ENCODE data around the gene CHSY1.

CHSY1 gene

GRCh38 chr15:101189409-101190091, 62.3 kb downstream of the CHSY1 start:
- no peak for DNase-seq (ENCODE audit: low read depth in 1 of 2, low spot score in 1 of 2)

- no peak for DNase-seq (ENCODE audit: low read depth in 1 of 2, low spot score in 1 of 2)
These were observed 63.0 kb downstream of the CHSY1 start for GRCh38 chr15:101188637-101189408.

GRCh38 chr15:101187820-101188636, 63.8 kb downstream of the CHSY1 start:
- DNase-seq (ENCODE audit: low read depth in 1 of 2, low spot score in 1 of 2), result no peak

GRCh38 chr15:101185770-101186169, 66.1 kb downstream of the CHSY1 start:
- no peak for DNase-seq (ENCODE audit: low read depth in 1 of 2, low spot score in 1 of 2)

- DNase-seq (ENCODE audit: low read depth in 1 of 2, low spot score in 1 of 2), result no peak
These were observed 66.5 kb downstream of the CHSY1 start for GRCh38 chr15:101185336-101185735.

- DNase-seq (ENCODE audit: low read depth in 1 of 2, low spot score in 1 of 2), result no peak
These were observed 67.0 kb downstream of the CHSY1 start for GRCh38 chr15:101184830-101185229.

- DNase-seq (ENCODE audit: low read depth in 1 of 2, low spot score in 1 of 2), result no peak
These were observed 67.9 kb downstream of the CHSY1 start for GRCh38 chr15:101183931-101184305.

GRCh38 chr15:101183226-101183930, 68.5 kb downstream of the CHSY1 start:
- DNase-seq (ENCODE audit: low read depth in 1 of 2, low spot score in 1 of 2), result no peak

GRCh38 chr15:101182215-101182614, 69.6 kb downstream of the CHSY1 start:
- DNase-seq (ENCODE audit: low read depth in 1 of 2, low spot score in 1 of 2), result no peak

- DNase-seq (ENCODE audit: low read depth in 1 of 2, low spot score in 1 of 2), result no peak
These were observed 70.5 kb downstream of the CHSY1 start for GRCh38 chr15:101181349-101181748.

GRCh38 chr15:101180620-101181307, 71.1 kb downstream of the CHSY1 start:
- DNase-seq (ENCODE audit: low read depth in 1 of 2, low spot score in 1 of 2), result no peak

GRCh38 chr15:101179341-101180153, 72.3 kb downstream of the CHSY1 start:
- DNase-seq (ENCODE audit: low read depth in 1 of 2, low spot score in 1 of 2), result no peak

GRCh38 chr15:101178931-101179330, 72.9 kb downstream of the CHSY1 start:
- DNase-seq (ENCODE audit: low read depth in 1 of 2, low spot score in 1 of 2), result no peak

GRCh38 chr15:101178479-101178878, 73.4 kb downstream of the CHSY1 start:
- no peak for DNase-seq (ENCODE audit: low read depth in 1 of 2, low spot score in 1 of 2)

GRCh38 chr15:101177866-101178265, 74.0 kb downstream of the CHSY1 start:
- DNase-seq (ENCODE audit: low read depth in 1 of 2, low spot score in 1 of 2), result no peak

GRCh38 chr15:101176625-101177024, 75.2 kb downstream of the CHSY1 start:
- DNase-seq (ENCODE audit: low read depth in 1 of 2, low spot score in 1 of 2), result no peak

- DNase-seq (ENCODE audit: low read depth in 1 of 2, low spot score in 1 of 2), result no peak
These were observed 76.4 kb downstream of the CHSY1 start for GRCh38 chr15:101175401-101175800.

- no peak for DNase-seq (ENCODE audit: low read depth in 1 of 2, low spot score in 1 of 2)
These were observed 77.5 kb downstream of the CHSY1 start for GRCh38 chr15:101174152-101174920.

All from activated T-helper 1 cell treated with anti-CD3 and anti-CD28 coated beads, Interleukin-2, amount 50 U/mL, for 16 hours (primary cell).